Measurements from ENCODE around the gene BARHL2.

Gene BARHL2

GRCh38 chr1:90705956-90706355 is 11.1 kb downstream of the BARHL2 start:
- Histone ChIP-seq H3K4me1 (ENCODE audit: control insufficient read depth, insufficient read depth, low read length) (no peaks in the 10 kb centered on the region), H3K9ac (ENCODE audit: low read depth, low read length) (no peak overlapping the region), H3K9me3 (replicated peaks; ENCODE audit: low read length) (no peaks in the 10 kb centered on the region), H3K4me2 (ENCODE audit: low read length) (no peak overlapping the region), H3K27me3 (ENCODE audit: control insufficient read depth, insufficient read depth, low read length) (peaks cover 61% of the 10 kb centered on the region), H3K4me3 (ENCODE audit: low read length) (no peak overlapping the region), H3K36me3 (ENCODE audit: insufficient read depth, low read length) (no peaks in the 10 kb centered on the region)

- Histone ChIP-seq H3K27me3 (ENCODE audit: control insufficient read depth, insufficient read depth, low read length) (peaks cover 49% of the 10 kb centered on the region), H3K4me1 (ENCODE audit: control insufficient read depth, insufficient read depth, low read length) (no peaks in the 10 kb centered on the region), H3K4me3 (ENCODE audit: low read length) (no peak overlapping the region)
Observed at GRCh38 chr1:90704817-90705216, 12.3 kb downstream of the BARHL2 start.

GRCh38 chr1:90694846-90695245 is 22.3 kb downstream of the BARHL2 start:
- Histone ChIP-seq H3K27me3 (ENCODE audit: control insufficient read depth, insufficient read depth, low read length) (peaks cover 2% of the 10 kb centered on the region), H3K4me1 (ENCODE audit: control insufficient read depth, insufficient read depth, low read length) (no peaks in the 10 kb centered on the region), H3K9ac (ENCODE audit: low read depth, low read length) (no peak overlapping the region), H3K9me3 (replicated peaks; ENCODE audit: low read length) (no peaks in the 10 kb centered on the region), H3K36me3 (ENCODE audit: insufficient read depth, low read length) (no peaks in the 10 kb centered on the region), H3K4me2 (ENCODE audit: low read length) (no peak overlapping the region), H3K4me3 (ENCODE audit: low read length) (no peak overlapping the region)

More at GRCh38 chr1:90704817-90705216, 12.3 kb downstream of the BARHL2 start:
- no peaks in the 10 kb centered on the region for H3K9me3 ChIP-seq (replicated peaks; ENCODE audit: low read length)
- no peak overlapping the region for H3K9ac ChIP-seq (ENCODE audit: low read depth, low read length)
- H3K4me2 ChIP-seq (ENCODE audit: low read length) = no peak overlapping the region
- no peaks in the 10 kb centered on the region for H3K36me3 ChIP-seq (ENCODE audit: insufficient read depth, low read length)

GRCh38 chr1:90687747-90688146 is 29.4 kb downstream of the BARHL2 start:
- no peaks in the 10 kb centered on the region for H3K36me3 ChIP-seq (ENCODE audit: insufficient read depth, low read length)
- no peak overlapping the region for H3K9ac ChIP-seq (ENCODE audit: low read depth, low read length)
- no peaks in the 10 kb centered on the region for H3K27me3 ChIP-seq (ENCODE audit: control insufficient read depth, insufficient read depth, low read length)
- H3K4me3 ChIP-seq (ENCODE audit: low read length) = no peak overlapping the region
- H3K4me2 ChIP-seq (ENCODE audit: low read length) = no peak overlapping the region
- no peaks in the 10 kb centered on the region for H3K9me3 ChIP-seq (replicated peaks; ENCODE audit: low read length)
- no peaks in the 10 kb centered on the region for H3K4me1 ChIP-seq (ENCODE audit: control insufficient read depth, insufficient read depth, low read length)

- Histone ChIP-seq H3K4me3 (ENCODE audit: low read length) (no peak overlapping the region), H3K9ac (ENCODE audit: low read depth, low read length) (no peak overlapping the region), H3K9me3 (replicated peaks; ENCODE audit: low read length) (no peaks in the 10 kb centered on the region), H3K36me3 (ENCODE audit: insufficient read depth, low read length) (no peaks in the 10 kb centered on the region), H3K4me2 (ENCODE audit: low read length) (no peak overlapping the region), H3K27me3 (ENCODE audit: control insufficient read depth, insufficient read depth, low read length) (no peaks in the 10 kb centered on the region), H3K4me1 (ENCODE audit: control insufficient read depth, insufficient read depth, low read length) (no peaks in the 10 kb centered on the region)
Observed at GRCh38 chr1:90675161-90675847, 41.8 kb downstream of the BARHL2 start.

- Histone ChIP-seq H3K4me2 (ENCODE audit: low read length) (no peak overlapping the region), H3K4me1 (ENCODE audit: control insufficient read depth, insufficient read depth, low read length) (no peaks in the 10 kb centered on the region), H3K36me3 (ENCODE audit: insufficient read depth, low read length) (no peaks in the 10 kb centered on the region), H3K9ac (ENCODE audit: low read depth, low read length) (no peak overlapping the region), H3K4me3 (ENCODE audit: low read length) (no peak overlapping the region), H3K27me3 (ENCODE audit: control insufficient read depth, insufficient read depth, low read length) (no peaks in the 10 kb centered on the region), H3K9me3 (replicated peaks; ENCODE audit: low read length) (no peaks in the 10 kb centered on the region)
Observed at GRCh38 chr1:90671741-90672140, 45.4 kb downstream of the BARHL2 start.

- Histone ChIP-seq H3K9ac (ENCODE audit: low read depth, low read length) (no peak overlapping the region), H3K4me3 (ENCODE audit: low read length) (no peak overlapping the region), H3K4me2 (ENCODE audit: low read length) (no peak overlapping the region), H3K36me3 (ENCODE audit: insufficient read depth, low read length) (no peaks in the 10 kb centered on the region), H3K9me3 (replicated peaks; ENCODE audit: low read length) (no peaks in the 10 kb centered on the region), H3K4me1 (ENCODE audit: control insufficient read depth, insufficient read depth, low read length) (no peaks in the 10 kb centered on the region), H3K27me3 (ENCODE audit: control insufficient read depth, insufficient read depth, low read length) (no peaks in the 10 kb centered on the region)
Observed at GRCh38 chr1:90671251-90671650, 45.9 kb downstream of the BARHL2 start.

Data from skeletal muscle satellite cell (primary cell).